Tibial nerve (tissue), 4 donors: ENCODE measurements around the gene CLASRP. TPM values are rescaled to one million over a fixed set of nuclear protein-coding genes. Genes with fewer than 3 reads are reported as not detected.
"Not testable (repeated sequence)": the region's sequence is repeated elsewhere in the genome, so short reads cannot be mapped to it uniquely, and the experiment has no call there.

Source experiments
- DNase-seq, 2 donors: peaks; one replicate each; pipeline ENCODE4 v3.0.0-alpha.2; 2019; ENCODE audit warnings: low spot score in 2 of 2
- H3K27ac ChIP-seq, 4 donors: fragments of 200-600 bp; sonication (generic) in 3 of 4; one replicate each; pipeline ENCODE4 v1.5.1; 2017 to 2019; ENCODE audit warnings: mild to moderate bottlenecking in 1 of 4
- H3K27me3 ChIP-seq, 2 donors: fragments of 200-600 bp; sonication (generic) in 1 of 2; one replicate each; pipeline versions ENCODE4 v1.5.1 to v1.6.0; 2017 to 2019
- H3K36me3 ChIP-seq, 3 donors: fragments of 200-600 bp; sonication (generic); one replicate each; pipeline ENCODE4 v1.5.1; 2018 to 2019
- H3K4me1 ChIP-seq, 4 donors: fragments of 200-600 bp; sonication (generic) in 3 of 4; one replicate each; pipeline ENCODE4 v1.5.1; 2017 to 2019
- H3K4me3 ChIP-seq, 4 donors: fragments of 200-600 bp; sonication (generic) in 3 of 4; one replicate each; pipeline ENCODE4 v1.5.1; 2017 to 2019; ENCODE audit warnings: mild to moderate bottlenecking in 1 of 4, moderate library complexity in 1 of 4
- H3K9me3 ChIP-seq, 4 donors: fragments of 200-600 bp; sonication (generic) in 3 of 4; one replicate each; pipeline ENCODE4 v1.5.1; 2017 to 2019
- CTCF ChIP-seq, 5 experiments: fragments of 200-600 bp in 3 of 5; fragments of 450-650 bp in 2 of 5; sonication (generic) in 3 of 5; IDR thresholded peaks; one replicate each; pipeline ENCODE4 v1.5.1; 2016 to 2019; ENCODE audit warnings: antibody characterized with exemption in 5 of 5, mild to moderate bottlenecking in 3 of 5, moderate library complexity in 2 of 5
- EP300 ChIP-seq, 2 donors: sonication (generic); formaldehyde crosslinking; IDR thresholded peaks; one replicate each; pipeline ENCODE4 v1.6.1; 2017; ENCODE audit warnings: antibody characterized with exemption in 2 of 2, mild to moderate bottlenecking in 1 of 2
- POLR2A ChIP-seq, 2 donors: fragments of 450-650 bp; IDR thresholded peaks; one replicate each; pipeline ENCODE4 v1.6.1; 2017; ENCODE audit warnings: antibody characterized with exemption in 2 of 2, mild to moderate bottlenecking in 2 of 2, moderate library complexity in 2 of 2
- WGBS, 2 donors: methylation state at CpG; one replicate each; pipeline ENCODE4 v1.1.5; 2018; 5-methylcytosine and 5-hydroxymethylcytosine counted together
- total RNA-seq, 4 donors: library from RNA; depleted of rRNA; stranded (reverse); fragments of >200 nt; gene quantifications; one replicate each; pipeline ENCODE4 v1.1.0, GENCODE V29; 2016

Gene CLASRP
- total RNA-seq, 4 donors from 2014 or later: 72.8 to 109 (median 95.5) TPM

- peaks cover 0 to 61% (median 0%) of the 10 kb centered on the region in 3 donors for H3K36me3 ChIP-seq
- no peaks in the 10 kb centered on the region for H3K9me3 ChIP-seq
- H3K4me3 ChIP-seq: no peak overlapping the region
- no peaks in the 10 kb centered on the region for H3K27me3 ChIP-seq
- TF ChIP-seq EP300 (IDR thresholded peaks at IDR 0.05) (no peak), POLR2A (IDR thresholded peaks at IDR 0.05) (no peak), CTCF (IDR thresholded peaks at IDR 0.05) (no peak)
- 75 to 85% methylated on average over 6 of the region's 6 CpGs for WGBS, 2 donors
- H3K27ac ChIP-seq: no peak overlapping the region
- DNase-seq: no peak
- H3K4me1 ChIP-seq: no peaks in the 10 kb centered on the region
These were observed 45.3 kb upstream of the CLASRP start for GRCh38 chr19:44993526-44993925.

- no peaks in the 10 kb centered on the region for H3K4me1 ChIP-seq
- no peak overlapping the region for H3K4me3 ChIP-seq
- no peak for DNase-seq
- TF ChIP-seq EP300 (IDR thresholded peaks at IDR 0.05) (no peak), CTCF (IDR thresholded peaks at IDR 0.05) (no peak), POLR2A (IDR thresholded peaks at IDR 0.05) (no peak)
- WGBS, 2 donors: 80 to 83% methylated on average over 9 of the region's 12 CpGs
- no peaks in the 10 kb centered on the region for H3K9me3 ChIP-seq
- no peaks in the 10 kb centered on the region for H3K27me3 ChIP-seq
- peaks cover 0 to 56% (median 0%) of the 10 kb centered on the region in 3 donors for H3K36me3 ChIP-seq
- H3K27ac ChIP-seq: no peak overlapping the region
These were observed 44.8 kb upstream of the CLASRP start for GRCh38 chr19:44993926-44994537.

DNA sequence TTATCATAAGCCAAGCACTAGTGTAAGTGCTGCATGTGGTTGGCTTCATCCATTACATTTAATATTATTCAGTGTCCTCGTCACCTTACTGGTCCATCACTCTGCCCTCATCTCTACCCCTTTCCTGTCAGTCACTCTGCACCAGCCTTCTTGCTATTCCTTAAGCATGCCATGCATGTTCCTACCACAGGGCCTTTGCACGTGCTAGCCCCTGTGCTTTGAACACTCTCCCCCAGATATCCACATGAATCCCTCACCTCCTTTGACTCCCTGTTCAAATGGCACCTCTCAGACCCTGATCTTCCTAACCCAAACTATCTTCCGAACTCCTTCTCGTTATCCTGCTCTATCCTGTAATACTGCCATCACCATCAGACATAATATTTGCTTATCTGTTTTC lies 40.8 kb upstream of the CLASRP start:
- peaks cover 0 to 16% (median 0%) of the 10 kb centered on the region in 3 donors for H3K36me3 ChIP-seq
- H3K4me3 ChIP-seq: no peak overlapping the region
- TF ChIP-seq POLR2A (IDR thresholded peaks at IDR 0.05) (no peak), CTCF (IDR thresholded peaks at IDR 0.05) (no peak), EP300 (IDR thresholded peaks at IDR 0.05) (no peak)
- no peaks in the 10 kb centered on the region for H3K27me3 ChIP-seq
- H3K9me3 ChIP-seq: no peaks in the 10 kb centered on the region
- peaks cover 0 to 15% (median 7%) of the 10 kb centered on the region in 4 donors for H3K4me1 ChIP-seq
- 85 to 89% methylated on average over 4 of the region's 4 CpGs for WGBS, 2 donors
- no peak for DNase-seq
- no peak overlapping the region for H3K27ac ChIP-seq

GRCh38 chr19:44999131-44999925 lies 39.5 kb upstream of the CLASRP start:
- peaks cover 0 to 15% (median 7%) of the 10 kb centered on the region in 4 donors for H3K4me1 ChIP-seq
- 68 to 75% methylated on average over 12 of the region's 12 CpGs for WGBS, 2 donors
- H3K36me3 ChIP-seq, H3K9me3 ChIP-seq, H3K27me3 ChIP-seq, H3K27ac ChIP-seq, H3K4me3 ChIP-seq, DNase-seq: not testable (repeated sequence)

- peak overlapping the region in 2 of 4 donors; percentile 92 to 94 for H3K4me3 ChIP-seq
- 68 to 71% methylated on average over 19 of the region's 19 CpGs for WGBS, 2 donors
- H3K4me1 ChIP-seq: peaks cover 0 to 15% (median 7%) of the 10 kb centered on the region in 4 donors
- not testable (repeated sequence) for H3K9me3 ChIP-seq, DNase-seq, H3K27me3 ChIP-seq
- peak overlapping the region; percentile 37 to 99 (median 74) for H3K27ac ChIP-seq
- peaks cover 0 to 16% (median 0%) of the 10 kb centered on the region in 3 donors for H3K36me3 ChIP-seq
These were observed 38.2 kb upstream of the CLASRP start for GRCh38 chr19:45000665-45001064.

DNA sequence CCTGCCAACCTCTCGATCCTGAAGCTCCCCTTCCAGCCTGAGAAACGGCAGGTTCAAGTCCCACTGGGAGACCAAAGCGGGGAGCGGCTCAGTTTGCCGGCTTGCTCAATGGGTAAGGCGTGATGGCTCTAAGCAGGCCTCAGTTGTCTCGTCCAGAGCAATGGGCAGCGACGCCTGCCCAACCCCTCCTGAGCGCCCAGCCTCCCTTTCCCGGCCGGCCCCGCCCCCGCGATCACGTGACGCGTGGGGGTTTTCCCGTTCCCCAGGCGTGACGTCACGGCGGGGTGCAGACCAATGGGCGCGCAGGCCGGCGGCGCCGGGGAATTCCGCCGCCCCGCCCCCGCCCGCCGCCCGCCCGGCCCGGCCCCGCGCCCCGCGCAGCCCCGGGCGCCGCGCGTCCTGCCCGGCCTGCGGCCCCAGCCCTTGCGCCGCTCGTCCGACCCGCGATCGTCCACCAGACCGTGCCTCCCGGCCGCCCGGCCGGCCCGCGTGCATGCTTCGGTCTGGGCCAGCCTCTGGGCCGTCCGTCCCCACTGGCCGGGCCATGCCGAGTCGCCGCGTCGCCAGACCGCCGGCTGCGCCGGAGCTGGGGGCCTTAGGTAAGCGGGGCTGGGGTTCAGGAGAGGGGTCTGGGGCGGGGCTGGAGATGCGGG lies 37.6 kb upstream of the CLASRP start, which contains the start of gene RELB:
TSS of gene RELB (plus strand) at position 378 of the 653 bp plus-strand sequence. CDS start at position 494, 116 bp downstream.
- H3K27ac ChIP-seq: peak within 1 kb of the TSS; percentile 98 to 100 (median 99)
- 3 to 8% methylated on average over 10 to 37 of the region's 79 CpGs for WGBS, 2 donors
- peaks cover 0 to 15% (median 7%) of the 10 kb centered on the region in 4 donors for H3K4me1 ChIP-seq
- DNase-seq: peak; percentile 94 to 96
- no peaks in the 10 kb centered on the region for H3K27me3 ChIP-seq
- peak within 1 kb of the TSS; percentile 84 to 94 (median 90) for H3K4me3 ChIP-seq
- peaks cover 0 to 21% (median 0%) of the 10 kb centered on the region in 3 donors for H3K36me3 ChIP-seq
- H3K9me3 ChIP-seq: no peaks in the 10 kb centered on the region
- no peak for TF ChIP-seq POLR2A (IDR thresholded peaks at IDR 0.05)
- peak; percentile 33 to 67 for TF ChIP-seq EP300 (IDR thresholded peaks at IDR 0.05)
